GF-D8 (cell line): ENCODE data around the gene FN1.

Source experiments
- DNase-seq: peaks from one replicate; lab custom pipeline; 2025; lab: John Stamatoyannopoulos, UW

Gene FN1

DNA sequence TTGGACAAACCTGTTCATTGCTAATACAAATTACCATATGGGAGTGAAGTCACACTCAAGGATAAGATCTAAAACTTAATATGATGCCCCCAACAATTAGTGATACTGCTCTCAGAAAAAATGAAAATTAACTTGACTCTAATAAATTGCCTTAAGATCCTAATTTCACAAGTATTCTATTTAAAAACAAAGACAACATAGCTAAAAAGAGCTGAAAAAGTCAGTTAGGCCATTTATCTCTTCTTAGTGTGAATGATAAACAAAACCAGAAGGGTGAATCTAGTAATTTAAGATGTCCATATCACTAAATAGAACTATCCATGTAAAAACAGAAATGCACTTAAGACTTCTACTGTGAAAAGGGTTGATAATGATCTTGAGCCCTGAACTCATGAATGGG lies 53.4 kb downstream of the FN1 start:
- DNase-seq, result no peak

DNA sequence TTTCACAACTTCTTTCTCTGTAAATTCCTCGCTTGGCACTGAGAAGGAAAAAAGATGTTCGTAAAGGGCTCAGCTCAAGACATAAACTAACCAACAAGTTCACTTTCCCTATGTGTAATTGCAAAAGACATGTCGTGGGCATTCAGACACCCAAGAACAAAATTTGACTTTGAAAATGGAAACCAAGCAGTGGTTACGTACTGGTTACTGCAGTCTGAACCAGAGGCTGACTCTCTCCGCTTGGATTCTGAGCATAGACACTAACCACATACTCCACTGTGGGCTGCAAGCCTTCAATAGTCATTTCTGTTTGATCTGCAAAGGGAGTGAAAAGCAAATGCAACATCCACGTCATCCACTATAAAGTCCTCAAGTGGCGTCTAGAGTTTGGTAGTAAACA lies 53.9 kb downstream of the FN1 start:
- no peak for DNase-seq

DNA sequence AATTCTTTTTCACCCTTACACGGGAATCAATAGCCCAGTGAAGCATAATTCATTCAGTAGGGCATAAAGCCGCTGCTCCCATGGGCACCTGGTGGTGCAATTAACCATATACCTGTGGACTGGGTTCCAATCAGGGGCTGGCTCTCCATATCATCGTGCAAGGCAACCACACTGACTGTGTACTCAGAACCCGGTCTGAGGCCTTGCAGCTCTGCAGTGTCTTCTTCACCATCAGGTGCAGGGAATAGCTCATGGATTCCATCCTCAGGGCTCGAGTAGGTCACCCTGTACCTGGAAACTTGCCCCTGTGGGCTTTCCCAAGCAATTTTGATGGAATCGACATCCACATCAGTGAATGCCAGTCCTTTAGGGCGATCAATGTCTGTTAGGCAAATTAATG lies 55.2 kb downstream of the FN1 start:
- DNase-seq, result no peak

DNA sequence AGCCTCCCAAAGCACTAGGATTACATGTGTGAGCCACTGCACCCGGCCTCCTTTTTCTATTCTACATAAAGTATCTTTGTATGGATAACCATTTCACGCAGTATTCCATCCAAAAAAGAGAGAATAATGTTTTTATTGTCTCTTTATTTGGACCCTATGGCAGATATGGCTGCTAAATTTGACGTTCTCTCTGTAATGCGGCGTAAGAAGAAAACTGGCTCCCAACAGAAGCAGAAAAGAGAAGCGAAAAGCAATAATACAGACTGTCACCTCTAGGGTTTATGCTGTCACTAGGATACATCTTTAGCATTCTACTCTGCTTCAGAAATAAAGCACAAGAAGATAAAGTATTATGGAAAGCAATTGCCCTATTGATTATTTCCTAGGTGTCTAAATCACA lies 55.9 kb downstream of the FN1 start:
- DNase-seq, result no peak

DNA sequence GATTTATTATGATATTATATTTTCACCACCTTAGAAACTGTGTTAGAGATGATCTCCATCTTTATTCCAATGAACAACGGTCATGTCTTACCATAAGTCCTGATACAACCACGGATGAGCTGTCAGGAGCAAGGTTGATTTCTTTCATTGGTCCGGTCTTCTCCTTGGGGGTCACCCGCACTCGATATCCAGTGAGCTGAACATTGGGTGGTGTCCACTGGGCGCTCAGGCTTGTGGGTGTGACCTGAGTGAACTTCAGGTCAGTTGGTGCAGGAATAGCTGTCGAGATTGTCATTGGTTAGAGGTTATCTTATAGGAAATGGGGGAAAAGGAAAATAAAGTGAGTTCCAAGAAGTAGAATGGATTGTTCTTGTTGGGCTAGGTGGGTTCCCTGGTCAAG lies 56.8 kb downstream of the FN1 start:
- no peak for DNase-seq

DNA sequence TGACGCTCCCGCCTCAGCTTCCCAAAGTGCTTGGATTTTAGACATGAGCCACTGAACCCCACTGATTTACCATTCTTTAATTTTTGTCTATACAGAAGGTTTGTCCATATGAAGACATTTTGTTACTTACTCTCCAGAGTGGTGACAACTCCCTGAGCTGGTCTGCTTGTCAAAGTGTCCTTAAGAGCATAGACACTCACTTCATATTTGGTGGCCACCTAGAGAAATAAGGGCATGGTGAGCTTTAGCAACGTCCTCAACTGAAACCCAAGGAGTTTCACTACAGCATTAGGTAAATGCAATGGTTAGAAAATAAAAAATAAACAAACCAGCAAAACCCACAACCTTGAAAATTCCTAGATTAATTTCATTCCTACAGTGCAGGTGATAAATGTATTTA lies 57.8 kb downstream of the FN1 start:
- DNase-seq, result no peak

DNA sequence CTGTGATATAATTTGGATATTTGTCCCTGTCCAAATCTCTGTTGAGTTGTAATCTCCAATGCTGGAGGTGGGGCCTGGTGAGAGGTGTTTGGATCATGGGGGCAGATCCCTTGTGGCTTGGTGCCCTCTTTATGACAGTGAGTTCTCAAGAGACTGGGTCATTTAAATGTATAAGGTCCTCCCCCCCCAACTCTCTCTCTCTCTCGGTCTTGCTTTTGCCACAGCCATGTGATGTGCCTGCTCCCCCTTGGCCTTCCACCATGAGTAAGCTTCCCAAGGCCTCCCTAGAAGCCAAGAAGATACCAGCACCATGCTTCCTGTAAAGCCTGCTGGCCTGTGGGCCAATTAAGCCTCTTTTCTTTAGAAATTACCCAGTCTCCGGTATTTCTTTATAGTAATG lies 58.6 kb downstream of the FN1 start:
- DNase-seq, result no peak

DNA sequence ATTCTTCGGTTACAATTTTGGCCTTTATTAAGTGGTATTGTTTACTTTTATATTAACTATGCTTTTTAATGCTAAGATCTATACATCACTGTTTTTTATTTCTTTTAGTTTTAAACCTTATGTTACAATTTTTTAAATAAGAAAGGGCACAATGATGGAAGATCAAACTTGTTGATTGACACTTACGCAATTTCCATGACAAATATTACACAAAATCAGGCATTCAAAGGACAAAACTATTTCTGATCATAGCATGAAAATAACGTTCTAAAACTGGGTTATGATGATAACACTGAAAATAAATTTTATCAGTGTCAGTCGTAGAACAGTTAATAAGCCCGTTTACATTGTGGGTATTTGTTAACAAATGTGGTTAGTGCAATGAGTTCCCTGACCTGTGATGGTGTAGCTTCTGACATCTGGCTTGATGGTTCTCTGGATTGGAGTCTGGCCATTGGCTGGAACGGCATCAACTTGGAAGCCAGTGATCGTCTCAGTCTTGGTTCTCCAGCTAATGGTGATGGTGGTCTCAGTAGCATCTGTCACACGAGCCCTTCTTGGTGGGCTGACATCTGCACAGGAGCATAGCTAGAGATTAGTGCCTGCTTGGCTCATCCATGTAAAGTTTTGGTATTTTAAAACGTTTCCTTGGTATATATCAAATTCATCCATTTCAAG lies 59.6 kb downstream of the FN1 start:
- DNase-seq, result no peak

DNA sequence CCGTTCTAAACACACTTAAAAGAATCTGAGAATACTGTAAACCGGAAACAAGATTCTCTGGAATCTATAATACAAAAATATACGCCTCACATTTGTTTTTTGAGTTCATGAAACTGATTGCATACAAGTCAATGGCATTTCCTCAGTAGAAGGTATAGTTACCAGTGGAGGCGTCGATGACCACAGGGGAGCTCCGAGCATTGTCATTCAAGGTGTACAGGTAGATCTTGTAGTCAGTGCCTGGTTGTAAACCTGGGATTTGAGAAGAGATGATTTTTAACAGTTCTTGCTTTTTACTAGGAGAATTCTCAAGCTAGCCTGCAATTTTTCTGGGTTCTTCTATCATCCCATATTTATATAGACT lies 60.4 kb downstream of the FN1 start:
- no peak for DNase-seq

DNA sequence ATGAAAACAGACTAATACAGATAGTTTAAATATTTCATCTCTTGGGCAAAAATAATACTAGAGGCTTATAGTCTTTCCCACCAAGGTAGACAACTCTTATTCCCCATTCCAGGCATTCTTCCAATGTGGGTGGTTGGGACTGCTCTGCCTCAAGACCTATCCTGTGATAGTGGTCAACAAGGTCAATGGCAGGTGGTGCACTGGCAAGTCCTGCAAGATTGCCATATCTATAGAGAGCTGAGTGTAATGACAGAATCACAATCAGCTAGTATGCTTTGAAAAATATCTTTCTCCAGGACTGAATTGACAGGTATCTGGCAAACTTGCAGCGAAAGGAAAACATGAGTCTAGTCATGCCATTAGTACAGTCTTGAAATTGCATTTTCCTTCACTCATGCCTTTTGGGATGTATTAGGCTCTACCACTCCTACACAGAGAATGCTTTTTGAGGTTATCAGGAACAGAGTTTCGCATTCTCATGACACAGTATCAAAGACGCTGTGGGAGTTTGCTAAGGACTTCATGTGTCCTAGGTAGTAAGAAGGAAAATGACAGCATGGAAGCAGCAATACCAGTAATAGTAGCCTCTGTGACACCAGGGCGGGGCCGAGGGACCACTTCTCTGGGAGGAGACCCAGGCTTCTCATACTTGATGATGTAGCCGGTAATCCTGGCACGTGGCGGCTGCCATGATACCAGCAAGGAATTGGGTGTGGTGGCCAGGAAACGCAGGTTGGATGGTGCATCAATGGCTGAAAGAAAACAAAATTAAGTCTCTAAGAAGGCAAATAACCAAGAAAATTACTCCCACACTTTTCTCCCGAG lies 61.0 kb downstream of the FN1 start:
- DNase-seq, result no peak

DNA sequence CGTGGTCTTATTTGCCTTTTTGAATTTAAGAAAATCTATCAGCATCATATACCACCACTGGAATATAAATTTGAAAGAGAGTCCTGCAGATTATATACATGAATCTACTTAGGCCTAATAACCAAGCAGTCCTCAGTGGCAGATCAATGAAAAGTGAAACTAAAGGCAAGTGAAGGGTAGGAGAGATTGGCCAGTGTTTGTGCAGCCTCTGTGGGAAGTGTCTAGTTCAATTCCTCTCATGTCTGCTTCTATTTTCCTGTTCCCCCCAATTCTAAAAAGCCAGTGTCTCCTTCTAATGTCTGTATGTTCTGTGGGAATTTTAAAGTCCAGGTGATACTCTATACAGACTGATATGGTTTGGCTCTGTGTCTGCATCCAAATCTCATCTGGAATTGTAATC lies 61.9 kb downstream of the FN1 start:
- no peak for DNase-seq

DNA sequence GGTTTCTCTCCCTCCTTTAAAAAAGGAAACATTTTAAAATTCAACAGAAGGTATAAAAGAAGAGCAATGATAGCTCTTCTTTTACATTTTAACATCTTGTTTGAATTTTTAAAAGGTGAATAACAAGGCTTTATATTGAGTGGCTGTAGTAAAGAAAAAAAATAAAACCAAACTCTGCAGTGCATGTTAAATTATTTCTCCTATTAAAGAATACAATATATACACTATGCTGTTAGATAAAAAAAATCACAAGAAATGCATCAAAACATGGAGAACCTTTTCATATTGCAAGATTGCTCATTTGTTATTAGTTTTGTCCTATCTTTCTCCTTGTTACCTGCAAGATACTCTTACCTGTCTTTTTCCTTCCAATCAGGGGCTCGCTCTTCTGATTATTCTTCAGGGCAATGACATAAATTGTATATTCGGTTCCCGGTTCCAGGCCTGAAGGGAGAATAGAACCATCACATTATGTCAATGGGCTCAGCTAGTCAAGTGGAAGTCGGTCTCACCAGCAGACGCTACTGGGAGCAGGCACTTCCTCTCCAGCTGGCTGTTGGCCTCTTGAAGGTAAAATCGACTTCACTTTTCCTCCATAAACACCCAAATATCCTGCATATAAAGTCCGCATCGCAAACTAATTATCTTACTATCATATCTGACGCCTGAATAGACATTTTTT lies 62.8 kb downstream of the FN1 start:
- no peak for DNase-seq

DNA sequence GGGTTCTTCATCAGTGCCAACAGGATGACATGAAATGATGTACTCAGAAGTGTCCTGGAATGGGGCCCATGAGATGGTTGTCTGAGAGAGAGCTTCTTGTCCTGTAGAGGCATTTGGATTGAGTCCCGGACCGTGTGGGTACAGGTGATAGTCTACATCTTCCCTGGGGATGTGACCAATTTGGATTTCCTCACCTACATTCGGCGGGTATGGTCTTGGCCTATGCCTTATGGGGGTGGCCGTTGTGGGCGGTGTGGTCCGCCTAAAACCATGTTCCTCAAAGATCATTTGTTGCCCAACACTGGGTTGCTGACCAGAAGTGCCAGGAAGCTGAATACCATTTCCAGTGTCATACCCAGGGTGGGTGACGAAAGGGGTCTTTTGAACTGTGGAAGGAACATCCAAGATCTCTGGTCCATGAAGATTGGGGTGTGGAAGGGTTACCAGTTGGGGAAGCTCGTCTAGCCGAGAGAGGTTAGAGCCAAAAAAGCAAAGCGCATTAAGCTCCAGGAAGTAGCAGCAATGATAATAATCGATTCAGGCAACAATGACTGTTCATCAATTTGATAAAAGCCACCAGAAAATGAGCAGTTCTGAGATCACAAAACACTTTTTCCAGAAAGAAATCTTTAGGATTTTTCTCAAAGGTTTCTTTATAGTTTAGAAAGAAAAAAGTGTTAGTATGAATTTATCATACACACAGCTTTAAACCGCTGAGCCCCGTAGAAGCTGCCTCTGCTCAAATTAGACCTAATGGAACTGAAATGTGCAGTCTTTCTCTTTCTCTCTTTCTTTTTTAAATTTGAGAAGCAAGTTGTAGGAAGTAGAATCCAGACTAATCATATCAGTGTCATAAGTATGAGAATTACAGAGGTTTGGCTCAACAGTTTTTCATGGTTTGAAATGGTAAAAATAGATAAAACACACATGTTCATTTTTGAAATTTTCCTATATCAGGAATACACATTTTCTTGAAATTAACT lies 63.7 kb downstream of the FN1 start:
- no peak for DNase-seq

DNA sequence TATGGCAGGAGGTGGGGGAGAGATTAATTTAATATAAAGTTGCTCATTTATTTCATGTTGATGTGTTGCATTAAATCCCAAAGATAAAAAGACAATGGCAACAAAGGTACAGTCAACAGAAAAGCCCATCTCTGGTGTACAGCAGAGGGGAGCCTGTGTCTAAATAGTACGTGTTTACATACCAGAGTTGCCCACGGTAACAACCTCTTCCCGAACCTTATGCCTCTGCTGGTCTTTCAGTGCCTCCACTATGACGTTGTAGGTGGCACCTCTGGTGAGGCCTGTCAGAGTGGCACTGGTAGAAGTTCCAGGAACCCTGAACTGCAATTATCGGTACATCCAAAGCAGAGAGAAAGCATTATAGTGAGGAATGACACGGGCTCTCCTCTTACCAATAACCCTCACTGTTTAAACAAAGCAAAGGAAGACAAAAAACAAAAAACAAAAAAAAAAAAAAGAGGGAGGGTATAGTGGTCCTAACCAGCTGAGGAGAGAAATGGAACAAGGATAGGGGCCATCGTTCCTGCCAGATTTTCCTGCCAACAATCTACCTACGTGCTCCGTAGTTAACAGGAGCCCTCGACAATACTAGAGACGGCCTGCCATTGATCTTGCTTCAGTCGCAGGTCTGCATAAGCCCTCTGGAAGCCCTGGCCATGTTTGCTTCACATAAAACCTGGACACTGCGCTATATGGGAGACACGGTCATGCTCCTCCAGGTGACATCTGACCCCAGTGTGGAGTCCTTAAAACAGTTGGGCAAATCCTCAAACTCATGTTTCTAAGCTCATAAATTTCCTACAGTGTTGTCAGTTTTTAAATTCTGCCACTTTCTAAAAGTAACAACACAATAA lies 65.5 kb downstream of the FN1 start:
- DNase-seq, result no peak

DNA sequence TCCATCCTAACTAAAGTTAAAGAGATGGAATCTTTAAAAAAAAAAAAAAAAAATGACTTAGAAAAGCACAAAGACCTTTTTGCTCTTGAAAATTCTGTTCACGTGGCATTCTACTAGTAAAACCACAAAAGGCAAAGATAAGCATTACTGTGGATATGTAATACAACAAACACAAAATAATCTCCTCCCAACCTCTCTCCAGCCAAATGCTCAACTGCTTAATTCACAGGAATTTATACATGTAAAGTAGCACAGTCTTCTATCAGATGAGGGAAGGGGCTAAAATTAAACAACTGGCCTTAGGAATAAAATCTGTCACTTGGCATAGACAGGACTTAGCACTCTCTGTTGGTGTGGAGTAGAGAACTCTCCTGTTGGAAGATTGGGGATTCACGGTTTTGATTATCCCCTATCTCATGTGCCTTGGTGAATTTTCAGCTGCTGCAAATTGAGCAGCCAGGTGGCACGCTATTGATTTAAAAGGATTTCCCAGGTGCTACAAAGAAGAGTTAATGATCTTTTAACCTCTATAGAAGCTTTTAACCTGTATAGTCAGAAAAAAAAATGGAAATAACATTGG lies 66.6 kb downstream of the FN1 start:
- DNase-seq, result no peak

DNA sequence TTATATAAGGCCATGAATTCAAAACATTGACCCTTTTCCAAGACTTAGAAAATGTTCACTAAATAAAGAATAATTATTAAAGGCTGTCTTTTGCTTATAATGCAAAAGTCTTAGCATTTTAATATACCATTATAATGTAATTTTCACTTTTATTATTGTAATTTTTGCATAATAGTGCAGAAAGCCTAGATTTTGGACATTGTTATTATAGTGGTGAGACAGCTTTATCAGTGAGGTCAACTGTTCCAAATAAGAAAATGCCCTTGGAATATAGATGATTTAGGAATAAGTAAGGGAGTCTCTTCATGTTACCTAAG lies 67.4 kb downstream of the FN1 start:
- DNase-seq, result no peak

DNA sequence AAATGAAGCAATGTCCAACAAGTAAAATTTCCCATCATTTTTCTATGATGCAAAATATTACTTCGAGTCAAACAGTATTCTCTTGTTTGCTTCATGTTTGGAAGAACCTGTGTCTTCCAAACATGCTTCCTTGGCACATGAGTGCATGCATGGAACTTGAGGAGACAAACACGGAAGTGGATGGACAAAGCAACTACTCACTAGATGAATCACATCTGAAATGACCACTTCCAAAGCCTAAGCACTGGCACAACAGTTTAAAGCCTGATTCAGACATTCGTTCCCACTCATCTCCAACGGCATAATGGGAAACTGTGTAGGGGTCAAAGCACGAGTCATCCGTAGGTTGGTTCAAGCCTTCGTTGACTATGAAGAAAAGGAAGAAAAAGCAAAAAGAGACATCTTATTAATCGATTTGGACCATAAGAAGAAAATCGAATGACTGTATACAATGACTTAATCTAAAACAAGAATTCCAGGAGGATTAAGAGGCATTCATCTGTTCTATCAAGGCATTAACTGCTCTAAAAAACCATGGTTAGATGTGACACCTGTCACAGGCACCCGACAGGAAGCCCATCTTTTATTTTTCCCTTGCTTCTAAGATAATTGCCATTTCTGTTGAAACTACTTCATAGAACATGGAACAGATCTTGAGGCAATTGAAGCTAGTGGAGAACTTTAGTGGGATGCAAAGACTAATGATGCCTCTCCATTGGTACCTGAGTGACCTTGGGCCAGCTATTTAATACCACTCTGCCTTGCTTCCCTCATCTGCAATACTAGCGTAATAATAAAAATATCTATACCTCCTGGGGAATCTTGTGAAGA lies 68.0 kb downstream of the FN1 start:
- DNase-seq, result no peak

DNA sequence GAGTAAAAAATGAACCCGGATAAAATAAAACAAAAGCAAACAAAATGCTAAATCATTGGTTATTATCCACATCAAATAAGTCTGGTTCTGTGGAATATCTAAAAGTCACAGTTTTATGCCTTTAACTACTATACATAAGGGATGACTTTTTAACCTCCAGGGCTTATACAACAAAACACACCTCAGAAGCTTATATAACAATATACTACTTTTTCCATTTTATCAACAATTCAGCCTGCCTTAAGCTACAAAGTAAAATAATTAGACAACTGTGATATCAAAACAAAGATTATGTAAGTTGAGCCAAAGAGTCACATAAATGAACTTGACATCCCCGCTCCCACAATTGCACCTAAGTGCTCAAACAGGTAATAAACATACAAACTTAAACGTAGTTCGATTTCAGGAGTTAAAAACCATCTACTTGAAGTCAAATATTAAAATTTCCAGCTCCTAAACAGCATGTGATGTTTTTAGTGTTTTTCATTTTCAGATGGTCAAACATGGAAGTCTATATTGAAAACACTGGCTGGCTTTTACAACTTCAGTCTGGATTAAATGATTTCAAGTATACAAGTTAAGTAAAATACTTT lies 69.3 kb downstream of the FN1 start:
- DNase-seq, result no peak

DNA sequence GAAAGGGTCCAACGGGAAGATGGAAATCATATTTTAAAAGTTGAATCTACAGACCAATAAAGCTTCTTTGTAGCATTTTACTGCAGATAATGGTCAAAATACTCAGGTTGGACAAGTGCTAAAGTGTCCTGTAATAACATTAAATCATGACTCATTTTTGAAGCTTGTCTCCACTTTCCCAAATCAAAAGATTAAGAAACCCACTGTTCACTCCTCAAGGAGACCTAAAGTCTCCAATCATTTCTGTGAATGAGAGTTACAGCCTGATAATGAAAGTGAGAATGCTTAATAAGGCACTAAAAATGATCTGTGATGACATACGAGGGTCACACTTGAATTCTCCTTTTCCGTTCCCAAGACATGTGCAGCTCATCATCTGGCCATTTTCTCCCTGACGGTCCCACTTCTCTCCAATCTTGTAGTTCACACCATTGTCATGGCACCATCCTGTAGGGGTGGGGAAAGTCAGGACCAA lies 70.6 kb downstream of the FN1 start:
- DNase-seq, result no peak
